ENCODE results near the gene DPP3.

The DPP3 gene

GRCh38 chr11:66465373-66466224 lies 14.6 kb upstream of the DPP3 start:
- no peak for DNase-seq

GRCh38 chr11:66466225-66467033 lies 13.8 kb upstream of the DPP3 start, which contains the start of gene PELI3:
Gene PELI3, plus strand, starts transcription at chr11:66466905. Its CDS starts 1,224 bp downstream, at chr11:66468129.
- DNase-seq = peak; percentile 98

GRCh38 chr11:66467034-66467659 lies 13.1 kb upstream of the DPP3 start:
- no peak for DNase-seq

GRCh38 chr11:66467756-66468155 lies 12.5 kb upstream of the DPP3 start:
- DNase-seq = no peak

- no peak for DNase-seq
Measured at GRCh38 chr11:66468691-66469090, 11.5 kb upstream of the DPP3 start.

- DNase-seq = no peak
Measured at GRCh38 chr11:66469441-66469840, 10.8 kb upstream of the DPP3 start.

GRCh38 chr11:66470015-66470414 lies 10.2 kb upstream of the DPP3 start:
- no peak for DNase-seq

GRCh38 chr11:66471142-66471541 lies 9.1 kb upstream of the DPP3 start:
- DNase-seq = no peak

GRCh38 chr11:66472054-66472453 lies 8.2 kb upstream of the DPP3 start:
- DNase-seq = no peak

GRCh38 chr11:66473167-66473566 lies 7.1 kb upstream of the DPP3 start:
- DNase-seq = no peak

- DNase-seq = no peak
Measured at GRCh38 chr11:66473608-66474515, 6.4 kb upstream of the DPP3 start.

GRCh38 chr11:66475349-66476172 lies 4.7 kb upstream of the DPP3 start:
- DNase-seq = no peak

GRCh38 chr11:66476173-66476840 lies 3.9 kb upstream of the DPP3 start:
- no peak for DNase-seq

- DNase-seq = no peak
Measured at GRCh38 chr11:66476841-66477251, 3.4 kb upstream of the DPP3 start.

GRCh38 chr11:66477263-66478201 lies 2.7 kb upstream of the DPP3 start:
- DNase-seq = no peak

GRCh38 chr11:66478729-66479393 lies 1.4 kb upstream of the DPP3 start:
- DNase-seq = no peak

- no peak for DNase-seq
Measured at GRCh38 chr11:66479394-66480116, 679 bp upstream of the DPP3 start.

- DNase-seq = no peak
Measured at GRCh38 chr11:66484806-66485380, 4.7 kb downstream of the DPP3 start.

Measured in activated CD8-positive, alpha-beta memory T cell treated with anti-CD3 and anti-CD28 coated beads for 24 hours (primary cell).